Hepatocyte (in vitro differentiated cells): ENCODE data around the gene BCL2. TPM values are rescaled to one million over a fixed set of nuclear protein-coding genes. Genes with fewer than 3 reads are reported as not detected.
"Not testable (repeated sequence)": the region's sequence is repeated elsewhere in the genome, so short reads cannot be mapped to it uniquely, and the experiment has no call there.

ENCODE experiments used
- DNase-seq: peaks from one replicate; pipeline ENCODE4 v3.0.0-alpha.2; 2016; ENCODE audit warnings: low spot score
- H2AFZ ChIP-seq: fragments of 200-600 bp; sonication (generic); 2 replicates; pipeline ENCODE4 v1.6.0; 2016; ENCODE audit warnings: antibody characterized with exemption, mild to moderate bottlenecking
- H3K27ac ChIP-seq: fragments of 200-600 bp; sonication (generic); 2 replicates; pipeline ENCODE4 v1.5.1; 2016; ENCODE audit warnings: mild to moderate bottlenecking
- H3K27me3 ChIP-seq: fragments of 200-600 bp; sonication (generic); 2 replicates; pipeline ENCODE4 v1.6.1; 2016
- H3K36me3 ChIP-seq: fragments of 200-600 bp; sonication (generic); replicated peaks from 2 replicates; pipeline ENCODE4 v1.5.1; 2016; ENCODE audit warnings: low read depth; ENCODE audit not compliant: insufficient read depth
- H3K4me1 ChIP-seq: fragments of 200-600 bp; sonication (generic); 2 replicates; pipeline ENCODE4 v1.5.1; 2016; ENCODE audit warnings: mild to moderate bottlenecking, moderate library complexity; ENCODE audit not compliant: insufficient read depth
- H3K4me2 ChIP-seq: fragments of 200-600 bp; sonication (generic); 2 replicates; pipeline ENCODE4 v1.6.0; 2016
- H3K4me3 ChIP-seq: fragments of 200-600 bp; sonication (generic); 2 replicates; pipeline ENCODE4 v1.5.1; 2016; ENCODE audit warnings: mild to moderate bottlenecking
- H3K79me2 ChIP-seq: fragments of 200-600 bp; sonication (generic); 2 replicates; pipeline ENCODE4 v1.6.0; 2017; ENCODE audit warnings: mild to moderate bottlenecking
- H3K9me2 ChIP-seq: fragments of 200-600 bp; sonication (generic); replicated peaks from 2 replicates; pipeline ENCODE4 v1.6.0; 2017; ENCODE audit warnings: mild to moderate bottlenecking; ENCODE audit not compliant: insufficient read depth
- H3K9me3 ChIP-seq: fragments of 200-600 bp; sonication (generic); 2 replicates; pipeline ENCODE4 v1.5.1; 2016; ENCODE audit warnings: low read depth, mild to moderate bottlenecking
- H4K20me1 ChIP-seq: fragments of 200-600 bp; sonication (generic); 2 replicates; pipeline ENCODE4 v1.6.0; 2016; ENCODE audit warnings: mild to moderate bottlenecking; ENCODE audit not compliant: insufficient read depth, poor library complexity, severe bottlenecking
- CTCF ChIP-seq: fragments of 200-600 bp; sonication (generic); IDR thresholded peaks from 2 replicates; pipeline ENCODE4 v1.5.1; 2016; ENCODE audit warnings: antibody characterized with exemption, mild to moderate bottlenecking; ENCODE audit not compliant: poor library complexity
- EZH2 ChIP-seq: fragments of 200-600 bp; sonication (generic); IDR thresholded peaks from 2 replicates; pipeline ENCODE4 v1.6.1; 2016; ENCODE audit warnings: antibody characterized with exemption, mild to moderate bottlenecking, borderline replicate concordance
- EZH2phosphoT487 ChIP-seq: fragments of 200-600 bp; sonication (generic); IDR thresholded peaks from one replicate; pipeline ENCODE4 v1.6.1; 2018; ENCODE audit warnings: antibody characterized with exemption, mild to moderate bottlenecking, low read depth, moderate library complexity; ENCODE audit not compliant: unreplicated experiment, severe bottlenecking
- WGBS: methylation state at CpG from one replicate; pipeline ENCODE4 v1.1.6; 2016; ENCODE audit warnings: low lambda C conversion rate; ENCODE audit errors: missing lambda C conversion rate; 5-methylcytosine and 5-hydroxymethylcytosine counted together
- polyA plus RNA-seq: library from polyadenylated mRNA; unstranded; fragments of >200 nt; fragmentation: Nextera tagmentation; extraction: Ambion mirVana; gene quantifications from 2 replicates; pipeline ENCODE4 v1.2.1, GENCODE V29; 2016
- total RNA-seq: library from RNA; depleted of rRNA; stranded (reverse); fragments of >200 nt; gene quantifications from 2 replicates; pipeline ENCODE4 v1.2.3, GENCODE V29; 2014

Gene BCL2
- total and polyA plus RNA-seq, 2 experiments from 2014 or later, result 1.0 to 11.4 TPM

DNA sequence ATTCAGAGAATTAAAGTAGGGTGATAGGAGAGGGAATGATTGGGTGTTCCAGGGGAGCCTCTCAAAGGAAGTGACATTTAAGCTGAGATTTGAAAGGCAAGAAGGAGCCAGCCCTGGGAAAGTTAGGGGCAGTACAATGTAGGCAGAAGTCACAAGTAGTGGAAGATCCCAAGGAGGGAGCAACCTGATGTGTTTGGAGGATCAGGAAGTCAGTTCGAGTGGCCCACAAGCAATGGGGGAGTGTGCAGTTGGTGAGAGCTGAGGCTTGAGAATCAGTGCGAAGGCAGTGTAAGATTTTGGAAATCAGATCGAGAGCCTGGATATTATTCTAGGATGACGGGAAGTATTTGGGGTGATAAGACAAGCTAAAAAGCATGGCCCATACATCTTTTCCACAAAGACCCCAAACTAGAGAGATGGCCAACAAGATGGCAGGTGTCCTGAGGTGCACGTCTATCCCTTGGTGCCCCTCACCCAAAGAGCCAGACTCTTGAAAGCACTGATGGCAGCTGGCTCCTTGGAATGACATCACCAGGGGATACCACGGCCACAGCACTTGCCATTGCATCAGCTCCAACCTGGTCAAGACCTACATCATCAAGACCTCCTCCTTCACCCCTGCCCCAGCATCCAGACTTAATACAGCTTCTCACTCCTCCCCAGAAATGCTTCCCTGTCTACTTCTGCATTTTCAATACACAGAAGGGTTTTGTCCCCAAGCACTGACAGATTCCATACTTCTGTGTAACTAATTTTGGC lies 127.3 kb downstream of the BCL2 start:
- H3K27ac ChIP-seq, result no peak overlapping the region
- peaks cover 20% of the 10 kb centered on the region for H3K4me1 ChIP-seq
- H3K9me3 ChIP-seq, result no peaks in the 10 kb centered on the region
- no peaks in the 10 kb centered on the region for H3K79me2 ChIP-seq
- WGBS, result 98% methylated on average over 6 of the region's 6 CpGs
- no peak for TF ChIP-seq EZH2phosphoT487
- no peak for TF ChIP-seq CTCF
- no peak for TF ChIP-seq EZH2
- H2AFZ ChIP-seq, result no peak overlapping the region
- no peak overlapping the region for H3K4me3 ChIP-seq
- H3K27me3 ChIP-seq, result peaks cover 4% of the 10 kb centered on the region
- DNase-seq, result no peak
- H3K4me2 ChIP-seq, result no peak overlapping the region
- no peaks in the 10 kb centered on the region for H3K36me3 ChIP-seq
- H3K9me2 ChIP-seq, result no peaks in the 10 kb centered on the region
- H4K20me1 ChIP-seq, result no peaks in the 10 kb centered on the region

DNA sequence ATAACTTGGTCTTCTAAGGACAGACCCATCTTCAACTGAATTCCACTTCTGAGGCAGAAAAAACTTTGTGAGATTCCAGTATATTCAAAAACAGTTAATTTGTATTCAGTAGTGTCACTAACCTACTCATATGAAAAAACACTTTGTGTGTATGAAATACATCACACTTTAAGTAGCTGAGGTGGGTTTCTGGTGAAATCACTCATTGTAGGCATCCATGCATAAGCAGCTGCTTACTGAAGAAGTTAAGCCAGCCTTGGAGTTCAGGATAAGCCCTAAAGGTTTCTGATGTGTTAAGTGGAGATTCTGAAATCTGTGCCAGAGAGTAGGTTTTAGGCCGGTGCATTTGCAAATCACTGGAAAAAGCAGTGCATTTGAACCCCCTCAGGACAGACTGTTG lies 128.2 kb downstream of the BCL2 start:
- no peaks in the 10 kb centered on the region for H3K27me3 ChIP-seq
- 74% methylated on average over 1 of the region's 1 CpG for WGBS
- no peak overlapping the region for H3K4me2 ChIP-seq
- H3K4me1 ChIP-seq, result peaks cover 29% of the 10 kb centered on the region
- H4K20me1 ChIP-seq, result no peaks in the 10 kb centered on the region
- H2AFZ ChIP-seq, result no peak overlapping the region
- H3K9me3 ChIP-seq, result no peaks in the 10 kb centered on the region
- no peaks in the 10 kb centered on the region for H3K36me3 ChIP-seq
- H3K27ac ChIP-seq, result no peak overlapping the region
- no peaks in the 10 kb centered on the region for H3K9me2 ChIP-seq
- no peak overlapping the region for H3K4me3 ChIP-seq
- H3K79me2 ChIP-seq, result no peaks in the 10 kb centered on the region
- DNase-seq, result no peak
- no peak for TF ChIP-seq EZH2phosphoT487

DNA sequence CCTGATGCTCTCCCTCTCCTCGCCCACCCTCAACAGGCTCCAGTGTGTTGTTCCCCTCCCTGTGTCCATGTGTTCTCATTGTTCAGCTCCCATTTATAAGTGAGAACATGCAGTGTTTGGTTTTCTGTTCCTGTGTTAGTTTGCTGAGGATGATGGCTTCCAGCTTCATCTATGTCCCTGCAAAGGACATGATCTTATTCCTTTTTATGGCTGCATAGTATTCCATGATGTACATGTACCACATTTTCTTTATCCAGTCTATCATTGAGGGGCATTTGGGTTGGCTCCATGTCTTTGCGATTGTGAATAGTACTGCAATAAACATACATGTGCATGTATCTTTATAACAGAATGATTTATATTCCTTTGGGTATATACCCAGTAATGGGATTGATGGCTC lies 128.7 kb downstream of the BCL2 start:
- not testable (repeated sequence) for H3K27ac ChIP-seq, H3K79me2 ChIP-seq, H4K20me1 ChIP-seq, H3K36me3 ChIP-seq, H3K27me3 ChIP-seq, H3K4me3 ChIP-seq, H3K9me3 ChIP-seq, H3K9me2 ChIP-seq, H3K4me2 ChIP-seq, H2AFZ ChIP-seq, DNase-seq
- H3K4me1 ChIP-seq, result peaks cover 32% of the 10 kb centered on the region
- 90% methylated on average over 2 of the region's 2 CpGs for WGBS

DNA sequence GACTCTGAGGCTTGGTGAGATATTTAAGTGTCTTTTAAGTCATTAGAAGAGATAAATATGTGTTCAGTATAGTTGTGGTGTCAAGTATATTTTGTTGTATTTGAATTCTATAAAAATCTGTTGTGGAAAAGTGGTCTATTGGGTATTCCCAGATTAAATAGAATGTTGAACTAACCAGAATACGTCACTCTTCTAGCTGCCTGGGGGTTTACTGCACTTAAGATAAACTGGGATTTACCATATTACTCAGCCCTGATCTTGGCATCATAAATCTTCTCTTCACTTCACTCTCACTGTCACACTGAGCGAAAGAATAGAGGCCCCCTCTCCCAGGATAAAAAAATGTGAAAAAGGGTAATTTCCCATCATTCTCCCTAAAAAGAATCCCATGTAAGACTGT lies 129.8 kb downstream of the BCL2 start:
- Histone ChIP-seq H3K9me2 (no peaks in the 10 kb centered on the region), H3K27ac (no peak overlapping the region), H3K36me3 (no peaks in the 10 kb centered on the region), H3K4me3 (no peak overlapping the region), H3K4me2 (peak overlapping the region; percentile 3), H3K9me3 (no peaks in the 10 kb centered on the region), H3K27me3 (no peaks in the 10 kb centered on the region), H4K20me1 (no peaks in the 10 kb centered on the region), H3K79me2 (no peaks in the 10 kb centered on the region), H2AFZ (no peak overlapping the region), H3K4me1 (peaks cover 28% of the 10 kb centered on the region)
- 40% methylated on average over 2 of the region's 2 CpGs for WGBS
- TF ChIP-seq EZH2phosphoT487 (no peak), EZH2 (no peak), CTCF (no peak)
- DNase-seq, result no peak
